NCI-H524 (cell line): Measurements from ENCODE around the gene PXDN.
A peak's percentile ranks its signal among the peaks of the same experiment; 100 is the strongest.

Experiments
- DNase-seq, 2 experiments: peaks; one replicate each; lab custom pipeline; 2025; lab: John Stamatoyannopoulos, UW

Gene PXDN

GRCh38 chr2:1648241-1649102 is 95.8 kb downstream of the PXDN start:
- DNase-seq: no peak

- DNase-seq: no peak
Measured at GRCh38 chr2:1647417-1648240, 96.7 kb downstream of the PXDN start.

GRCh38 chr2:1645761-1646476 is 98.4 kb downstream of the PXDN start:
- no peak for DNase-seq

- DNase-seq: no peak
Measured at GRCh38 chr2:1644427-1644826, 99.9 kb downstream of the PXDN start.

- DNase-seq: peak in 1 of 2 experiments; percentile 14
Measured at GRCh38 chr2:1642993-1643619, 101.2 kb downstream of the PXDN start.

GRCh38 chr2:1642066-1642861 is 102.1 kb downstream of the PXDN start:
- no peak for DNase-seq

GRCh38 chr2:1641523-1641922 is 102.8 kb downstream of the PXDN start:
- DNase-seq: no peak

- no peak for DNase-seq
Measured at GRCh38 chr2:1640301-1641135, 103.8 kb downstream of the PXDN start.

GRCh38 chr2:1639086-1639858 is 105.0 kb downstream of the PXDN start:
- no peak for DNase-seq

GRCh38 chr2:1638281-1638860 is 105.9 kb downstream of the PXDN start:
- DNase-seq: no peak

GRCh38 chr2:1636791-1637415 is 107.4 kb downstream of the PXDN start:
- DNase-seq: no peak

- DNase-seq: no peak
Measured at GRCh38 chr2:1635823-1636222, 108.5 kb downstream of the PXDN start.

- no peak for DNase-seq
Measured at GRCh38 chr2:1634681-1635341, 109.5 kb downstream of the PXDN start.

GRCh38 chr2:1633936-1634587 is 110.3 kb downstream of the PXDN start:
- no peak for DNase-seq

- no peak for DNase-seq
Measured at GRCh38 chr2:1633092-1633671, 111.1 kb downstream of the PXDN start.

- no peak for DNase-seq
Measured at GRCh38 chr2:1632510-1632909, 111.8 kb downstream of the PXDN start.

- DNase-seq: no peak
Measured at GRCh38 chr2:1632002-1632348, 112.3 kb downstream of the PXDN start.
